GM12801 (cell line): ENCODE data around the gene NRN1.

Source experiments
- TF ChIP-seq, protein P1 (sequence below): IDR thresholded peaks from one replicate; pipeline ENCODE4 v1.5.1; 2011; ENCODE audit warnings: control low read depth; ENCODE audit not compliant: insufficient read length; ENCODE audit errors: extremely low read depth

Gene NRN1

DNA sequence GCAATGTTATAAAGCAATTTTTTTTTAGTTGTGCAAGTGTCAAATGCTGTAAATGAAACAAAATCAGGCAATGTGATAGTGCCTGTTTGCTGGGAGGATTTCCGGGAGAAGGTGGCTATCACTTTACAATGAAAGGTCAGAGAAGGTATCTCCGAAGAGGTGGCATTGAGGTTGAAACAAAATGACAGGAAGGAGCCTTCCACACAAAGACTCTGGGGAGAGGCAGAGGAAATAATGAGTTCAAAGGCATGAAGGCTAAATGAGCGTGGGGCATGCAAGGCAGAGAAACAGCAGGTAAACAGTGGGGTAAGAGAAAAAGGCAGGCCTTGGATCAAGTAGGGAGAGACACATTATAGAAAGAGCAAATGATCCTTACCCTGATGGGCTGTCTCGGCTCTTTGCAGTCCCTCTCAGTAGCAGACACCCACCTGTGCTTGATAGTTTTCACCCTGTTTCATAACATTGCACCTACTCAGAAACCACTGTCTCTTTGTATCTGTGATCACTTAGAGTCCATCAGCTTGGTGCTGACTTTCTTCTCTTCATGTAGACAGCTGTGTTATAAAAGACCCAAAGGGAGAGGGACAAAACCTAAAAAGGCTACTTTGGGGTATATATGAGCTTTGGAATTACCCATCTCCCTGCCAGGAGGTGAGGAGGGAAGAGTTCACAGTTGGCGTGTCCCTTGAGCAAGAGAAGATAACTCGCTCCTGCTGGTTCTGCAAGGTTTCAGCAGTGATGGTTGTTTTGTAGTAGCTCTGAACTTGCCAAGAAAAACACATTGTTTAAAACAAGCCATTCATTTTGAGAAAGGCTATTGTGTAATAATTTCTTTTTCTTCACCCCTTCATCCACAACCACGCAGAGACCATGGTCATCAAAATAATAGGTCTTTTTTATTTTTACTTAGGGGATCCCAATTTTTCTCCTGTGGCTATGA, 22.3 kb downstream of the NRN1 start:
- TF ChIP-seq, protein P1, sequence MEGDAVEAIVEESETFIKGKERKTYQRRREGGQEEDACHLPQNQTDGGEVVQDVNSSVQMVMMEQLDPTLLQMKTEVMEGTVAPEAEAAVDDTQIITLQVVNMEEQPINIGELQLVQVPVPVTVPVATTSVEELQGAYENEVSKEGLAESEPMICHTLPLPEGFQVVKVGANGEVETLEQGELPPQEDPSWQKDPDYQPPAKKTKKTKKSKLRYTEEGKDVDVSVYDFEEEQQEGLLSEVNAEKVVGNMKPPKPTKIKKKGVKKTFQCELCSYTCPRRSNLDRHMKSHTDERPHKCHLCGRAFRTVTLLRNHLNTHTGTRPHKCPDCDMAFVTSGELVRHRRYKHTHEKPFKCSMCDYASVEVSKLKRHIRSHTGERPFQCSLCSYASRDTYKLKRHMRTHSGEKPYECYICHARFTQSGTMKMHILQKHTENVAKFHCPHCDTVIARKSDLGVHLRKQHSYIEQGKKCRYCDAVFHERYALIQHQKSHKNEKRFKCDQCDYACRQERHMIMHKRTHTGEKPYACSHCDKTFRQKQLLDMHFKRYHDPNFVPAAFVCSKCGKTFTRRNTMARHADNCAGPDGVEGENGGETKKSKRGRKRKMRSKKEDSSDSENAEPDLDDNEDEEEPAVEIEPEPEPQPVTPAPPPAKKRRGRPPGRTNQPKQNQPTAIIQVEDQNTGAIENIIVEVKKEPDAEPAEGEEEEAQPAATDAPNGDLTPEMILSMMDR = no peak

DNA sequence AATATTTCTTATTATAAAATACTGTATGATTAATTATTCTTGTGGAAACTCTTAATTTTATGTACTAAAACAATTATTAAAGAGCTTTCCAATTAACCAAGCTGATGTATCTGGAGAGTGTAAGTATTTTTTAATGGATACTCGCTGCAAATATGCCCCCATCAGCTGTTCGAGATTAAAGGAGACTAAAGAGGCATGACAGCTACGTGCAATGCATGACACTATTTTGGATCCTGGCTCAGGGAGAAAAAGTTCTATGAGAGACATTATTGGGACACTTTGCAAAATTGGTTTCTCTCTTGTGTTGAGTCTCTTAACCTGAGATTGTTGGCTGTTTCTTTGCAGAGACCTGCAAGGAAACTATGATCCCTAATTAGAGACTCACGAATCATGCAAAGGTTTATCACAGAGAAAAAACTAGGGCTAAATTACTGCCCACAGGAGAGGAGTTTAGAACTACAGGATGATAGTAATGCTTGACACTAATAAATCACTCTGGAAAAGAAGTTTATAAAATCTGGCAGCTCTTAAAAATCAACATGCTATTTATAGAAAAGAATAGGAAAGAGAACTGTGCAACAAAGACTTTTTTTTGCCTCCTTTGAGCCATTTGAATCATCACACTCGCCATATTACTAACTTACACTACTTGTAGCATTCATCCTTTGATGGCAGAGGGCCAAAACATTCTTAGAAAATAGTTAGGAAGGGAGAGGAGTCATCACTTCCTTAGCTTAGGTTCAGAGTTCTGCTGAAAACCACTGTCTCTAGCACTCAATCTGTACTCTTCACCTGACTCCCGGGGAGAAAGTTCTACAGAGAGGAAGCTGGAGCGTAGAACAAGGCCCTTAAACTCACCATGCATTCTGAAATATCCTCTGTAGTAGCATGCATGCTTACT, 25.3 kb downstream of the NRN1 start:
- TF ChIP-seq, protein P1 = no peak

DNA sequence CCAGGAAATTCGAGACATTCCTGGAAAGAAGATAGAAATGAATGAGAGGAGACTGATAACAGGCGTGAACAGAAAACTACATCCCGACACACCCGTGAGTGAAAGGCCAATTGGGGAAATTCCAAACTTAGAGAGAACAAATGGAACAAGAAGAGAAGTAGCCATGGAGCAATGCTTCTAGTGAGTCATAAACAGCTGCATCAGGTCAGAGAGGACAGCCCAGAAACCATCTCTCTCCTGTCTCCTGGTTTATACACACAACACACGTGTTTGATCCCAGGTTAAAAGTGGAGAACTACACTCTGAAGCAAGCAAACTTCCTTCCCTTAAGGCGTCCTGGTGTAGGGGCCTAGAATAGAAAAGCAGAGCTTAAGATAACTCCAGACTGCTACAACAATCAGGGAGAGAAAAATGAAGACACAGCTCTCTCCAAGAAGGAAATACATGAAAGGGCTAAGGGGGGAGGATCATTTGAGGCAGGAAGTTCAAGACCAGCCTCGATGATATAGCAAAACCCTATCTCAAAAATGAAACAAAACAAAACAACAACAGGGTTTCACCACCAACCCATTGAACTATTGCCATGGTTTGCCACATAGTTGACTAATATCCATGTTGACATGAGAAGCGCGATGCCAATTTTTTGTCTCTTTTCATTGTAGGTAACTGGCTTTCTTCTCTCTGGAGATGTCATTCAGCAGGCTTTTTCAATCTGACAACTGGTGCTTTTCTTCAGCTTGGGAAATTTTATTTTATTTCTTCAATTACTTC, 26.9 kb downstream of the NRN1 start:
- TF ChIP-seq, protein P1 = no peak

DNA sequence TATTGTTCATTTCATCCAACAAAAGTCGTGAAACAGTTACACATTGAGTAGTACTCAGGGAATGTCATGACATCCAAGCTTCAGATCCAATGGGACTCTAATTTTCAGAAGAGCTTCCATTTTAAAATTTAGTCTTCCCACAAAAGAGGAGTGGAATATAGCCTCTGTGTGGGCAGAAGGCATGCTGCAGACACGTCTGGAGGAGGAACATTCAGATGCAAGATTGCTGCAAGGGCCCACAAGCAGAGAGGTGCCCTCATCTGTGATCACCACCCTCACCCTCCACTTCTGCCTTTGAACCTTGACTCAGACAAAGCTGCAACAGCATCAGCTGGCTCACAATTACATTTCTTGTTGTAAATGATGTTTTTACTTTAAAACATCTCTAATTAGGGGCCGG, 29.9 kb downstream of the NRN1 start:
- TF ChIP-seq, protein P1 = no peak

DNA sequence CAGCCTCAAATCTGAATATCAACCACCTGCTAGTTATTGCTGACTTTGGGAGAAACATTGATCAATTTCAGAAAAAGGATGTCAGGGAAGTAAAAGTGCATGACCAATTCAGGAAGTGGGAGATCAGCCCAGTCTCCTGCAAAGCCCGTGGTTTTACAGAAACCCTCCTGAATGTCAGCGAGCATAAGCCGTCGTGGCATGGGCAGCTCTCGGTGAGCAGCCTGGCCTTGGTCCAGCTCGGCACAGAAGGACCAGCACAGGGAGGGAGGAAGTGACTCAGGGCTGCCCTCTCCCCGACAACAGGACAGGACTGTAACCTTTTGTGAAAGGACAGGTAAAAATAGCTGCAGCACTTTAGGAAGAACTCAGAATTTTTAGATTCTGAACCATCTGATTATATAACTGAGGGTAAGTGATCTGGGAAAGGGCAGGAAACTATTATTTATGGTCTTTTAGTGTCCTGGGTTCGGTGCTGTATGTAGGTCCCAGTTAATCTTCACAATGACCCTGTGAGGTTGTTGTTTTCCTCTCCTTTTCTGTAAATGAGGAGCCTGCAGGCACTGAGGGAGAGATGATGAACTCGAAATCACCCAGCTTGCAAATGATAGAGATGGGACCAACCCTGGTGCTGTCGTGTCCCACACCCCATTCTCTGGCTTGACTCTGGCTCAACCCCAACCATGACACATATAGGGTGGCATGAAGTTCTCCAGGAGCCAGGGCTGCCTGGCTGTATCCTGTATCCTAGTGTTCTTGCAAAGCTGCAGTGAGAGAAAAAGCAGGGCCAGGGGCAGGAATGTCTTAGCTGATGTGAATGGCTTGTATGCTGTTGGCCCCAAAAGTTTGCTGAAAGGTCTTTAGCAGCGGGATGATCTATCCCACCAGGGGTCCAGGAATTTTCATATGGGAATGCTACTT, 37.6 kb downstream of the NRN1 start:
- TF ChIP-seq, protein P1 = no peak

DNA sequence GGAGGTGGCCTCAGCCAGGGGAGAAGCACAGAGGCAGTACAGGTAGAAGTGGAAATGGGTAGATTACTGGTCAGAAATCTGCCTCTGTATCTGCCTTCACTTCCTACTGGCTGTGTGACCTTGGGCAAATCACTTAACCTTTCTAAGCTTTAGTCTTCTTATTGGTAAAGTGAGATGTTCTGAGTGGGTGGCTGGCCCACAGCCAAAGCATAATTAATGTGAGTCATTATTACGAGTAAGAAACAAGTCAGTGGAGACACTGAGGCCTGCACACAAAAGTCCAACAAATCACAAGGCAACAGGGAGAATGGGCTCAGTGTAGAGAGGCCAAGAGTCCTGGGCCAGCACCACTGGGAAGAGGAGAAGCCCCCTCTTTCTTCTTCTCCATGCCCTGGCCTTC, 39.1 kb downstream of the NRN1 start:
- TF ChIP-seq, protein P1 = no peak
